GM23338 (cell line): ENCODE results near the gene DPP10. TPM values are rescaled to one million over a fixed set of nuclear protein-coding genes. Genes with fewer than 3 reads are reported as not detected.

ENCODE experiments used
- ATAC-seq: fragments of 200-7000 bp; cut with Tn5 transposase; 3 replicates; pipeline ENCODE4 v1.9.1; 2020
- DNase-seq: peaks from one replicate; pipeline ENCODE4 v3.0.0-alpha.2; 2015; ENCODE audit warnings: low spot score
- H2AFZ ChIP-seq: fragments of 200-600 bp; sonication (generic); 2 replicates; pipeline ENCODE4 v1.8.0; 2016; ENCODE audit warnings: antibody characterized with exemption, mild to moderate bottlenecking, moderate library complexity
- H3F3A ChIP-seq: fragments of 200-600 bp; sonication (generic); replicated peaks from 2 replicates; pipeline ENCODE4 v1.8.0; 2017; ENCODE audit warnings: antibody characterized with exemption, mixed run types, low read depth
- H3K27ac ChIP-seq: fragments of 200-600 bp; sonication (generic); 2 replicates; pipeline ENCODE4 v1.6.1; 2016; ENCODE audit warnings: low read depth
- H3K27me3 ChIP-seq: fragments of 200-600 bp; sonication (generic); 2 replicates; pipeline ENCODE4 v1.8.0; 2016; ENCODE audit warnings: mild to moderate bottlenecking, mixed run types, moderate library complexity; ENCODE audit not compliant: insufficient read depth
- H3K36me3 ChIP-seq: fragments of 200-600 bp; sonication (generic); 2 replicates; pipeline ENCODE4 v1.8.0; 2016; ENCODE audit warnings: mild to moderate bottlenecking; ENCODE audit not compliant: insufficient read depth
- H3K4me1 ChIP-seq: fragments of 200-600 bp; sonication (generic); 2 replicates; pipeline ENCODE4 v1.8.0; 2016; ENCODE audit warnings: mild to moderate bottlenecking, moderate library complexity; ENCODE audit not compliant: insufficient read depth
- H3K4me2 ChIP-seq: fragments of 200-600 bp; sonication (generic); 2 replicates; pipeline ENCODE4 v1.7.1; 2017; ENCODE audit warnings: mixed run types
- H3K4me3 ChIP-seq: fragments of 200-600 bp; sonication (generic); 2 replicates; pipeline ENCODE4 v1.6.1; 2016; ENCODE audit warnings: mixed run types
- H3K79me2 ChIP-seq: fragments of 200-600 bp; sonication (generic); replicated peaks from 2 replicates; pipeline ENCODE4 v1.8.0; 2017; ENCODE audit warnings: mild to moderate bottlenecking; ENCODE audit not compliant: insufficient read depth
- H3K9me2 ChIP-seq: fragments of 200-600 bp; sonication (generic); 2 replicates; pipeline ENCODE4 v1.8.0; 2017; ENCODE audit not compliant: insufficient read depth
- H4K20me1 ChIP-seq: fragments of 200-600 bp; sonication (generic); replicated peaks from 2 replicates; pipeline ENCODE4 v1.8.0; 2017; ENCODE audit warnings: mild to moderate bottlenecking; ENCODE audit not compliant: insufficient read depth
- H3K27ac Mint-ChIP-seq: 2 replicates; pipeline ENCODE4 v1.8.0; 2020; ENCODE audit warnings: inconsistent platforms, mild to moderate bottlenecking, moderate library complexity, mixed read lengths
- H3K27me3 Mint-ChIP-seq: 3 replicates; pipeline ENCODE4 v1.8.0; 2022; ENCODE audit warnings: low read depth, mild to moderate bottlenecking, moderate library complexity, mixed read lengths, inconsistent platforms; ENCODE audit not compliant: insufficient read depth, poor library complexity
- H3K36me3 Mint-ChIP-seq: 3 replicates; pipeline ENCODE4 v1.8.0; 2021; ENCODE audit warnings: low read depth, mild to moderate bottlenecking, inconsistent platforms, moderate library complexity, mixed read lengths
- H3K4me1 Mint-ChIP-seq: 3 replicates; pipeline ENCODE4 v1.8.0; 2020; ENCODE audit warnings: mild to moderate bottlenecking, inconsistent platforms, mixed read lengths
- H3K4me3 Mint-ChIP-seq: 3 replicates; pipeline ENCODE4 v1.8.0; 2021; ENCODE audit warnings: moderate library complexity, mild to moderate bottlenecking, inconsistent platforms, mixed read lengths
- H3K9me3 Mint-ChIP-seq: 3 replicates; pipeline ENCODE4 v1.8.0; 2020; ENCODE audit warnings: moderate library complexity, mild to moderate bottlenecking, inconsistent platforms, mixed read lengths
- CREB1 ChIP-seq: fragments of 250-450 bp; sonication (Bioruptor Pico); IDR thresholded peaks from 2 replicates; pipeline ENCODE4 v1.5.0; 2020; ENCODE audit warnings: low read depth, mild to moderate bottlenecking, moderate library complexity
- CTCF ChIP-seq, 2 experiments: fragments of 200-600 bp in 1 of 2; sonication (generic) in 1 of 2; conservative IDR thresholded peaks; 2 replicates each; pipeline versions ENCODE4 v1.5.1 to v1.6.1; 2016 to 2017; ENCODE audit warnings: antibody characterized with exemption in 2 of 2, low read depth in 2 of 2, mild to moderate bottlenecking in 2 of 2, moderate library complexity in 1 of 2
- EZH2phosphoT487 ChIP-seq: fragments of 200-600 bp; sonication (generic); IDR thresholded peaks from one replicate; pipeline ENCODE4 v1.8.1; 2018; ENCODE audit warnings: antibody characterized with exemption; ENCODE audit not compliant: unreplicated experiment
- JUNB ChIP-seq: IDR thresholded peaks from one replicate; pipeline ENCODE4 v1.6.1; 2016; ENCODE audit warnings: antibody characterized with exemption; ENCODE audit not compliant: unreplicated experiment
- POLR2AphosphoS5 ChIP-seq: IDR thresholded peaks from 2 replicates; pipeline ENCODE4 v1.6.1; 2016; ENCODE audit warnings: antibody characterized with exemption, low read depth
- STAT1 ChIP-seq: IDR thresholded peaks from one replicate; pipeline ENCODE4 v1.6.1; 2016; ENCODE audit warnings: antibody characterized with exemption; ENCODE audit not compliant: unreplicated experiment
- ZNF114 ChIP-seq: fragments of 250-450 bp; sonication (Bioruptor Pico); IDR thresholded peaks from 2 replicates; pipeline ENCODE4 v1.5.0; 2020; ENCODE audit warnings: mild to moderate bottlenecking, moderate library complexity
- ZNF331 ChIP-seq: fragments of 250-450 bp; sonication (Bioruptor Pico); IDR thresholded peaks from 2 replicates; pipeline ENCODE4 v1.5.0; 2020; ENCODE audit warnings: low read depth, mild to moderate bottlenecking, moderate library complexity
- ZNF462 ChIP-seq: fragments of 250-450 bp; sonication (Bioruptor Pico); IDR thresholded peaks from 2 replicates; pipeline ENCODE4 v1.5.0; 2020; ENCODE audit warnings: mild to moderate bottlenecking, moderate library complexity
- polyA plus RNA-seq: library from polyadenylated mRNA; unstranded; fragments of >200 nt; fragmentation: Nextera tagmentation; extraction: Ambion mirVana; gene quantifications from 2 replicates; pipeline ENCODE4 v1.2.1, GENCODE V29; 2016
- total RNA-seq: library from RNA; depleted of rRNA; stranded (reverse); fragments of >200 nt; shearing (Covaris generic); gene quantifications from 2 replicates; pipeline ENCODE4 v1.2.3, GENCODE V29; 2014

DPP10 gene
- total and polyA plus RNA-seq, 2 experiments from 2014 or later = 3.6 to 14.8 TPM

GRCh38 chr2:114789989-114790388 is 347.5 kb downstream of the DPP10 start:
- no peaks in the 10 kb centered on the region for H4K20me1 ChIP-seq
- no peaks in the 10 kb centered on the region for H3F3A ChIP-seq
- no peaks in the 10 kb centered on the region for H3K27me3 ChIP-seq
- H3K27ac Mint-ChIP-seq = no peak overlapping the region
- TF ChIP-seq EZH2phosphoT487 (no peak), ZNF331 (CRISPR knock-in tag) (no peak), CTCF (conservative IDR thresholded peaks at IDR 0.05; ENCODE audit: low read depth in 2 of 2) (no peak), ZNF462 (CRISPR knock-in tag) (no peak), POLR2AphosphoS5 (no peak), CREB1 (CRISPR knock-in tag) (no peak), JUNB (no peak), ZNF114 (CRISPR knock-in tag) (no peak), STAT1 (no peak)
- H2AFZ ChIP-seq = no peak overlapping the region
- H3K4me2 ChIP-seq = no peak overlapping the region
- H3K36me3 Mint-ChIP-seq = no peaks in the 10 kb centered on the region
- H3K27ac ChIP-seq = no peak overlapping the region
- peaks cover 25% of the 10 kb centered on the region for H3K4me1 Mint-ChIP-seq
- no peak overlapping the region; the same call in 1 of the 2 replicates for H3K4me3 ChIP-seq
- H3K9me2 ChIP-seq = no peaks in the 10 kb centered on the region
- no peaks in the 10 kb centered on the region for H3K79me2 ChIP-seq
- peaks cover 12% of the 10 kb centered on the region for H3K4me1 ChIP-seq
- H3K36me3 ChIP-seq = no peaks in the 10 kb centered on the region
- ATAC-seq (no peak), DNase-seq (no peak)
- H3K9me3 Mint-ChIP-seq = peaks cover 3% of the 10 kb centered on the region; the same call in 1 of the 3 replicates
- H3K4me3 Mint-ChIP-seq = no peak overlapping the region
- H3K27me3 Mint-ChIP-seq = peaks cover 7% of the 10 kb centered on the region
